HepG2 (cell line): ENCODE results near the gene CS. TPM values are rescaled to one million over a fixed set of nuclear protein-coding genes. Genes with fewer than 3 reads are reported as not detected.

Source experiments
- KDM6A ChIP-seq: IDR thresholded peaks from 2 replicates; pipeline ENCODE4 v1.6.1; 2016; ENCODE audit warnings: low read depth
- KIAA2018 ChIP-seq: sonication (generic); formaldehyde crosslinking; IDR thresholded peaks from 2 replicates; pipeline ENCODE4 v1.5.0; 2020; ENCODE audit warnings: mild to moderate bottlenecking, missing genetic modification reagents, borderline replicate concordance
- MBNL3 ChIP-seq: fragments of 250-450 bp; sonication (Bioruptor Pico); conservative IDR thresholded peaks from 2 replicates; pipeline ENCODE4 v1.8.0; 2022; ENCODE audit warnings: mild to moderate bottlenecking, inconsistent platforms
- MLX ChIP-seq: IDR thresholded peaks from 2 replicates; pipeline ENCODE4 v1.6.1; 2016
- NFAT5 ChIP-seq: sonication (generic); formaldehyde crosslinking; IDR thresholded peaks from 2 replicates; pipeline ENCODE4 v1.4.0; 2020; ENCODE audit warnings: missing genetic modification reagents
- PHF21A ChIP-seq: sonication (generic); formaldehyde crosslinking; IDR thresholded peaks from 2 replicates; pipeline ENCODE4 v1.5.0; 2020; ENCODE audit warnings: mild to moderate bottlenecking, missing genetic modification reagents
- SSRP1 ChIP-seq: IDR thresholded peaks from 2 replicates; pipeline ENCODE4 v1.6.1; 2016; ENCODE audit warnings: control low read depth
- TAF1 ChIP-seq: sonication (generic); formaldehyde crosslinking; IDR thresholded peaks from 2 replicates; pipeline ENCODE4 v1.4.0; 2020; ENCODE audit warnings: missing genetic modification reagents
- TP53 ChIP-seq: sonication (generic); formaldehyde crosslinking; conservative IDR thresholded peaks from 2 replicates; pipeline ENCODE4 v1.4.0; 2020; ENCODE audit warnings: missing genetic modification reagents
- ZBTB42 ChIP-seq: sonication (generic); formaldehyde crosslinking; IDR thresholded peaks from 2 replicates; pipeline ENCODE4 v1.5.0; 2020; ENCODE audit warnings: mild to moderate bottlenecking, missing genetic modification reagents
- ZNF768 ChIP-seq: sonication (generic); formaldehyde crosslinking; IDR thresholded peaks from 2 replicates; pipeline ENCODE4 v1.4.0; 2020; ENCODE audit warnings: missing genetic modification reagents
- ZSCAN29 ChIP-seq: sonication (generic); formaldehyde crosslinking; conservative IDR thresholded peaks from 2 replicates; pipeline ENCODE4 v1.4.0; 2020; ENCODE audit warnings: mild to moderate bottlenecking, missing genetic modification reagents
- polyA plus RNA-seq, 8 experiments: library from polyadenylated mRNA; depleted of rRNA in 3 of 8; stranded (reverse) in 7 of 8; unstranded in 1 of 8; fragments of >200 nt; fragmentation: Illumina TruSeq in 4 of 8; extraction: Trizol in 4 of 8; gene quantifications; 2 replicates each; pipeline versions ENCODE4 v1.2.1 to v1.2.3, GENCODE V29; 2011 to 2016; ENCODE audit warnings: low read depth in 4 of 8, missing spikeins in 1 of 8, mixed read lengths in 1 of 8; ENCODE audit not compliant: insufficient read depth in 1 of 8
- total RNA-seq, 5 experiments: library from RNA; depleted of rRNA; stranded (reverse); fragments of >200 nt; fragmentation: Illumina TruSeq; extraction: Trizol; gene quantifications; 2 replicates each; pipeline ENCODE4 v1.2.3, GENCODE V29; 2016; ENCODE audit warnings: low read depth in 1 of 5
- TF ChIP-seq, protein P1 (sequence below): sonication (generic); formaldehyde crosslinking; IDR thresholded peaks from 2 replicates; pipeline ENCODE4 v1.4.0; 2020; ENCODE audit warnings: mild to moderate bottlenecking, missing genetic modification reagents

The CS gene
- total and polyA plus RNA-seq, 2 of the 13 experiments (the other 11 are each of a cell fraction or from before 2014, with no cell fraction given), result 173 to 175 TPM

DNA sequence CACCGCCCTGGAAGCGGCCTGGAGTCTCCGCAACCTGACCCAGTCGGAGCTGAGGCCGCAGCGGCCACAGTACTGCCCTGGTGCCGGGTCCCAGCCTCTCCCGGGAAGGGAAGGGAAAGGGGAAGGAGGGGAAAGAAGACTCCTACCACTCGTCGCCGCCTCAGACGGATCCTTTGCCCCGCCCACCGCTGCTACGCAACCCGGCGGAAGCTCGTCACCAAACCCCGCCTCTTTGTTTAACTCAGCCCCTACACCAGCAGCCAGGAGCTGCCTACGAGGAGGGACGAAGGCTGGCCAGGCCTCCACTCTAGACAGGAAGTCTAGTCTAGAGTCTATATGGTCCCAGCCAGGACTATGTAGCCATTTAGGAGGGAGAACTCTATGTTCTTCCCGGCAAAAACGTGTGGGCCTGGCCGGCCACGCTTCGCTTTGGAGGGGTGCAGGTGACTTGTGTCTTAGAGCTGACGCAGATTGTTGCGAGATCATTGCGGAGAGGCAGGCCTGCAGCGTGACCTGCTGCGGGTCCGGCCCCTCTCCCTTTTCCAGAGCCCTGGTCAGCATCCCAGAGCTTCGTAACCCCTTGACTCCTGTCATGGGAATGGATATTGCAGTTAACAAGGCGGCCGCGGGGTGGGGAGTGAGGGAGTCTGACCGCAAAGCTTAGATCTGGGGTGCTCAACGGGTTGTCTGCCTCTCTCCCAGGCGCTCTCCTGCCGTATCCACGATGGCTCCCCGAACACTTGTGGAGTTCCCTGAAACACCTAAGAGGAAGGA lies 78.2 kb downstream of the CS start, which contains the start of gene RNF41 (continued):
- TF ChIP-seq KIAA2018 (CRISPR knock-in tag) (no peak), PHF21A (no peak; the same call in none of the 2 replicates), TP53 (CRISPR knock-in tag) (0 out of 2 replicates have a peak, but pooled peaks have one; percentile 32), ZNF768 (CRISPR knock-in tag) (0 out of 2 replicates have a peak, but pooled peaks have one; percentile 22), MBNL3 (CRISPR knock-in tag) (no peak), TAF1 (CRISPR knock-in tag) (peak; percentile 77), NFAT5 (CRISPR knock-in tag) (no peak), SSRP1 (no peak), KDM6A (no peak), ZSCAN29 (CRISPR knock-in tag) (peak; percentile 99), MLX (0 out of 2 replicates have a peak, but pooled peaks have one; percentile 36), ZBTB42 (no peak)
- TF ChIP-seq, protein P1, sequence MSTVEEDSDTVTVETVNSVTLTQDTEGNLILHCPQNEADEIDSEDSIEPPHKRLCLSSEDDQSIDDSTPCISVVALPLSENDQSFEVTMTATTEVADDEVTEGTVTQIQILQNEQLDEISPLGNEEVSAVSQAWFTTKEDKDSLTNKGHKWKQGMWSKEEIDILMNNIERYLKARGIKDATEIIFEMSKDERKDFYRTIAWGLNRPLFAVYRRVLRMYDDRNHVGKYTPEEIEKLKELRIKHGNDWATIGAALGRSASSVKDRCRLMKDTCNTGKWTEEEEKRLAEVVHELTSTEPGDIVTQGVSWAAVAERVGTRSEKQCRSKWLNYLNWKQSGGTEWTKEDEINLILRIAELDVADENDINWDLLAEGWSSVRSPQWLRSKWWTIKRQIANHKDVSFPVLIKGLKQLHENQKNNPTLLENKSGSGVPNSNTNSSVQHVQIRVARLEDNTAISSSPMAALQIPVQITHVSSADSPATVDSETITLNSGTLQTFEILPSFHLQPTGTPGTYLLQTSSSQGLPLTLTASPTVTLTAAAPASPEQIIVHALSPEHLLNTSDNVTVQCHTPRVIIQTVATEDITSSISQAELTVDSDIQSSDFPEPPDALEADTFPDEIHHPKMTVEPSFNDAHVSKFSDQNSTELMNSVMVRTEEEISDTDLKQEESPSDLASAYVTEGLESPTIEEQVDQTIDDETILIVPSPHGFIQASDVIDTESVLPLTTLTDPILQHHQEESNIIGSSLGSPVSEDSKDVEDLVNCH, result peak; percentile 48; the same call in 1 of the 2 replicates
